KMS-11 (cell line): Measurements from ENCODE around the gene TSPOAP1.

Experiments used
- H2AFZ ChIP-seq: fragments of 200-600 bp; sonication (generic); 2 replicates; pipeline ENCODE4 v1.6.1; 2016; ENCODE audit warnings: antibody characterized with exemption, mixed run types, low read depth
- H3K27ac ChIP-seq: fragments of 200-600 bp; sonication (generic); 2 replicates; pipeline ENCODE4 v1.6.1; 2016; ENCODE audit warnings: mild to moderate bottlenecking, mixed run types
- H3K27me3 ChIP-seq: fragments of 200-600 bp; sonication (generic); 2 replicates; pipeline ENCODE4 v1.6.1; 2017; ENCODE audit warnings: mild to moderate bottlenecking, low read depth, mixed run types, moderate library complexity; ENCODE audit not compliant: insufficient read depth
- H3K36me3 ChIP-seq: fragments of 200-600 bp; sonication (generic); 2 replicates; pipeline ENCODE4 v1.6.1; 2017; ENCODE audit warnings: mild to moderate bottlenecking, mixed run types; ENCODE audit not compliant: insufficient read depth
- H3K4me1 ChIP-seq: fragments of 200-600 bp; sonication (generic); 2 replicates; pipeline ENCODE4 v1.6.1; 2016; ENCODE audit warnings: mild to moderate bottlenecking, low read depth, mixed run types; ENCODE audit not compliant: poor library complexity, severe bottlenecking
- H3K4me2 ChIP-seq: fragments of 200-600 bp; sonication (generic); 2 replicates; pipeline ENCODE4 v1.7.0; 2016; ENCODE audit warnings: mild to moderate bottlenecking, mixed run types
- H3K4me3 ChIP-seq: fragments of 200-600 bp; sonication (generic); IDR thresholded peaks from 2 replicates; pipeline ENCODE4 v1.6.1; 2017; ENCODE audit warnings: low read depth, low read length, mixed read lengths; ENCODE audit not compliant: insufficient read depth
- H3K79me2 ChIP-seq: fragments of 200-600 bp; sonication (generic); 2 replicates; pipeline ENCODE4 v1.6.1; 2016; ENCODE audit warnings: low read depth, mixed run types; ENCODE audit not compliant: insufficient read depth
- H3K9ac ChIP-seq: fragments of 200-600 bp; sonication (generic); 2 replicates; pipeline ENCODE4 v1.6.1; 2016; ENCODE audit warnings: mild to moderate bottlenecking, mixed run types
- H4K20me1 ChIP-seq: fragments of 200-600 bp; sonication (generic); 2 replicates; pipeline ENCODE4 v1.6.1; 2016; ENCODE audit warnings: mild to moderate bottlenecking, mixed run types; ENCODE audit not compliant: insufficient read depth
- TF ChIP-seq, protein P1 (sequence below): fragments of 200-600 bp; sonication (generic); conservative IDR thresholded peaks from 2 replicates; pipeline ENCODE4 v1.6.1; 2017; ENCODE audit warnings: low read depth, mild to moderate bottlenecking, antibody characterized with exemption, low read length, moderate library complexity, mixed read lengths

TSPOAP1 gene

DNA sequence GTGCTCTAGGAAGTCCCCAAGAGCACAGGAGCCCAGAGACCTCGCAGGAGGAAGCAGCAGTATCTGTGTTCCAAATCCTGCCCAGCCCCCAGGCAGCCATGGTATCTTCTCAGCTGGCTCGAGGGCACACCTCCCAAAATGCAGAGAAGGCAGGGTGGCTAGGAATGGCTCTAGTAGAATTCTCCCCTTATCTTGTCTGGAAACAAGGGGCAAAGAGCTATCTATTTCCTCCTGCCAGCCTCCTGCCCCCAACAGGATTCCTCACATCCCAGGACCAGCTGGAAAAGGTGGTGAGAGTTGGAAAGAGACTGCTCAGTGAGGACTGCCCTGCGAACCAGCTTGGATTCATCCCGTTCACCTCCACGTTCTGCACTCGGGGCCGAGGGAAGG, 8.6 kb upstream of the TSPOAP1 start:
- Histone ChIP-seq H3K9ac (peak overlapping the region; percentile 100), H3K4me3 (no peak overlapping the region), H4K20me1 (no peaks in the 10 kb centered on the region; the same call in 1 of the 2 replicates), H3K27ac (peak overlapping the region; percentile 96), H3K36me3 (peaks cover 1% of the 10 kb centered on the region; the same call in 1 of the 2 replicates), H2AFZ (no peak overlapping the region), H3K4me2 (peak overlapping the region; percentile 95), H3K4me1 (peaks cover 78% of the 10 kb centered on the region), H3K27me3 (no peaks in the 10 kb centered on the region), H3K79me2 (peaks cover 88% of the 10 kb centered on the region)
- TF ChIP-seq, protein P1, sequence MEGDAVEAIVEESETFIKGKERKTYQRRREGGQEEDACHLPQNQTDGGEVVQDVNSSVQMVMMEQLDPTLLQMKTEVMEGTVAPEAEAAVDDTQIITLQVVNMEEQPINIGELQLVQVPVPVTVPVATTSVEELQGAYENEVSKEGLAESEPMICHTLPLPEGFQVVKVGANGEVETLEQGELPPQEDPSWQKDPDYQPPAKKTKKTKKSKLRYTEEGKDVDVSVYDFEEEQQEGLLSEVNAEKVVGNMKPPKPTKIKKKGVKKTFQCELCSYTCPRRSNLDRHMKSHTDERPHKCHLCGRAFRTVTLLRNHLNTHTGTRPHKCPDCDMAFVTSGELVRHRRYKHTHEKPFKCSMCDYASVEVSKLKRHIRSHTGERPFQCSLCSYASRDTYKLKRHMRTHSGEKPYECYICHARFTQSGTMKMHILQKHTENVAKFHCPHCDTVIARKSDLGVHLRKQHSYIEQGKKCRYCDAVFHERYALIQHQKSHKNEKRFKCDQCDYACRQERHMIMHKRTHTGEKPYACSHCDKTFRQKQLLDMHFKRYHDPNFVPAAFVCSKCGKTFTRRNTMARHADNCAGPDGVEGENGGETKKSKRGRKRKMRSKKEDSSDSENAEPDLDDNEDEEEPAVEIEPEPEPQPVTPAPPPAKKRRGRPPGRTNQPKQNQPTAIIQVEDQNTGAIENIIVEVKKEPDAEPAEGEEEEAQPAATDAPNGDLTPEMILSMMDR: no peak

DNA sequence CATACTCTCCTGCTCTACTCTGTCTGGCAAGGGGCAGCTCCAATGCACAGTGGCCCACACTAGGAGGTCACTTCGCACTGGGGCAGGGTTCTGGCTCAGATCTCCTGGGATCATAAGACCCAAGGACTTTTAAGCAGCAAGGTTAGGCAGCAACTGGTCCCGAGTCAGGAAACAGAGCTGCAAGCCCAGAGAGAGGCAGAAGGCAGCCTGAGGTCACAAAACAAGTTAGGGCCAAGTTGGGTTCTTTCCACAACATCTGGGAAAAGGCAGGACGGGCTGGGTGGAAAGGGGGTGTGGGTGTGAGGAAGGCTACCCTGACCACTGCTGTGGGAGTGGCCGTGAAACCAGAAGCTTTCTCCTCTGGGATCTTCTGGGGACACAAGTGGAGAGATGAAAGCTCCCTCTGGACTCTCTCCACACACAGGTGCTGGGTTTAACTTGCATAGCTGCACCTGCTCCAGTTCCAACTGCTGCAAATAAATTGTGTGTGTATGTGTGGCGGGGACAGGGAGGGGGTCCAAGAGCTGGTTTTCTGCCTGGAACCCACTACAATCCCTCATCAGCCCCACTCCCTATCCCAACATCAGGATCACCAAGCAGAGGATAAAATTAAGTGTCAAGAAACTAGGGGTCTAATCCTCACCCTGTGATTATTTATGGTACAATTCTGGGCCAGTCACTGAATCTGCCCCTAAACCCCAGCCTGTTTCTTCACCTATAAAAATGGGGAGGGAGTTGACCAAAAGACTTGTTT, 8.0 kb upstream of the TSPOAP1 start:
- Histone ChIP-seq H3K36me3 (peaks cover 7% of the 10 kb centered on the region; the same call in 1 of the 2 replicates), H3K4me1 (peaks cover 72% of the 10 kb centered on the region), H4K20me1 (no peaks in the 10 kb centered on the region; the same call in 1 of the 2 replicates), H3K79me2 (peaks cover 88% of the 10 kb centered on the region), H3K27ac (peak overlapping the region; percentile 96), H3K27me3 (no peaks in the 10 kb centered on the region), H3K4me2 (peak overlapping the region; percentile 95), H2AFZ (no peak overlapping the region), H3K4me3 (no peak overlapping the region), H3K9ac (peak overlapping the region; percentile 100)
- TF ChIP-seq, protein P1: no peak

DNA sequence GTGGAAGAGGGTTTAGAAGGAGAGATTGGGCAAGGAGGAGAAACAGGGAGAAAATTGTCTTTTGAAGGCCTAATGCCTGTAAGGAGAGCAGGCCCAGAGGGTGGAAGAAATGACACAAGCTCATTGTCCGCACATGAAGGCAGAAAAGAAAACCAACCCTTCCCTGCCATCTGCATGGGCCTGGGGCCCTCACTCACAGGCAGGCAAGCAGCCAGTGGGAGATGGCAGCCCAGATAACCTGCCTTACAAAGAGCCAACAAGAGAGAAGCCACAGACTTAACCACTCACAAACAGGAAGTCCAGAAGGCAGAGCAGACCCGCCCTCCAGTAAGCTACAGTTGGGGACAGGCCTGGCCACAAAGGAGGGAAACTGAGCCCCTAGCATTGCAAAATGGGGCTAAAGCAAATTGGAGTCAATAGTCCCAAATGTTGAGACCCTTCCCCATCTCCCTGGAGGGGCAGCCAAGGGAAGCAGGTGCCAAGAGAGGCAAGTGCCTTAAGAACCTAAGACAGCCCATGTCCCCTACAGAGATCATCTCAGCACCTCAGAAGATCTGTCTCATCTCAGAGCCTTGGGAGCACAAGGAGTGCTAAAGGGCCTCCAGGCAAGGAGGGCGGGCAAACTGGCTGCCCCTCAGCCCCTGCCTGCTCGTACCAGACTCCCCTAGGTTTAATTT, 7.3 kb upstream of the TSPOAP1 start:
- Histone ChIP-seq H3K36me3 (peaks cover 11% of the 10 kb centered on the region; the same call in 1 of the 2 replicates), H3K4me2 (peak overlapping the region; percentile 95), H2AFZ (no peak overlapping the region), H3K27me3 (no peaks in the 10 kb centered on the region), H4K20me1 (peaks cover 6% of the 10 kb centered on the region; the same call in 1 of the 2 replicates), H3K4me1 (peaks cover 65% of the 10 kb centered on the region), H3K4me3 (no peak overlapping the region), H3K9ac (peak overlapping the region; percentile 100), H3K79me2 (peaks cover 88% of the 10 kb centered on the region), H3K27ac (peak overlapping the region; percentile 96)
- TF ChIP-seq, protein P1: no peak

DNA sequence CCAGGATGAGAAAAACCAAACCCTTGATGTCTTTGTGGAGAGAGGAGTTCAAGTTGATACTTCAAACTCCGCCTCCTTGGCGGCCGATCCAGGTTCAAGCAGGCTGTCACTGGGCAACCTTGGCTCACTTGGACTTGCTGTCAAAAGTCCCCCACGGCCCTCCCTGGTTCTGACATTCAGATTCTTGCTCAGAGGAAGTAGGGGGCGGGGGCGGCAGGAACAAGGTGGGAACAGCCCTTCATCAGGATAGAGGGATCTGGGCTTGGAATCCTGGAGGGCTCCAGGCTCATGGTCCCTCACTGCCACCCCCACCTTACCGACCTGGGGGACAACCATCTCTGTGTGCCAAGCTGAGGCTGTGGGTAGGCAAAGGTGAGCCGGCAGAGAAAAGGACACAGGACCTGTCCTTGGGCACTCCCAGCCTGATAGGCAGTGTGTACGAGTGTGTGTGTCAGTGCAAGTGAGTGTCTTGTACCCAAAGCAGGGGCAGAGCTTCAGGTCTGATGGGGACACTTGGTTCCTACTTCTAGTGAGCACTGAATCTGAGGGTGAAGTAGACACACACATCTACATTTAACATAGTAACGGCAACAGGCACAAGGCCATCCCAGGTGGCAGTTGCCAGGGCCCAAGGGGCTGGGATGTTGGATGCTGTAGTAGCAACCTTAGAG, 6.6 kb upstream of the TSPOAP1 start:
- H3K27ac ChIP-seq: peak overlapping the region; percentile 96
- peak overlapping the region; percentile 100 for H3K9ac ChIP-seq
- H2AFZ ChIP-seq: no peak overlapping the region
- H3K4me3 ChIP-seq: no peak overlapping the region
- peaks cover 88% of the 10 kb centered on the region for H3K79me2 ChIP-seq
- TF ChIP-seq, protein P1: no peak
- H4K20me1 ChIP-seq: peaks cover 7% of the 10 kb centered on the region; the same call in 1 of the 2 replicates
- no peaks in the 10 kb centered on the region for H3K27me3 ChIP-seq
- peaks cover 60% of the 10 kb centered on the region for H3K4me1 ChIP-seq
- H3K4me2 ChIP-seq: peak overlapping the region; percentile 95
- peaks cover 11% of the 10 kb centered on the region; the same call in 1 of the 2 replicates for H3K36me3 ChIP-seq
